ENCODE data around the gene NOC2L.

DNA sequence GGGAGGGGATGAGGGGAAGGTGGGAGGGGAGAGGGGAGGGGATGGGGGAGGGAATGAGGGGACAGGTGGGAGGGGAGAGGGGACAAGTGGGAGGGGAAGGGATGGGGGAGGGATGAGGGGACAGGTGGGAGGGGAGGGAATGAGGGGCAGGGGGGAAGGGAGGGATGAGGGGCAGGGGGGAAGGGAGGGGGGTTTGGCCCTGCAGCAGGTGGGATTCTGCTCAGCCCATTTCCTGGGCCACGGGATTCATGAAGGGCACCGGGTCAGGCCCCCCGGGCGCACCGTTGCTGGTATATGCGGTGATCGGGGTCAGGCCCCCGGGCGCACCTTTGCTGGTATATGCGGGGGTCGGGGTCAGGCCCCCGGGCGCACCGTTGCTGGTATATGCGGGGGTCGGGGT lies 50.4 kb downstream of the NOC2L start:
- no peak for TF ChIP-seq CTCF (optimal IDR thresholded peaks at IDR 0.05 in 1 of 3, IDR thresholded peaks at IDR 0.05 in 1 of 3, conservative IDR thresholded peaks at IDR 0.05 in 1 of 3; ENCODE audit: extremely low read depth in 1 of 3, insufficient read depth in 2 of 3, low read length in 3 of 3)
- TF ChIP-seq EZH2 (IDR thresholded peaks at IDR 0.05; ENCODE audit: low read length) = no peak

Data from keratinocyte (primary cell).